ENCODE results near the gene SLC22A23.

SLC22A23 gene

GRCh38 chr6:3235486-3235885 is 221.4 kb downstream of the SLC22A23 start:
- no peak for DNase-seq

GRCh38 chr6:3233904-3234303 is 222.9 kb downstream of the SLC22A23 start:
- no peak for DNase-seq

- peak; percentile 27 for DNase-seq
Observed at GRCh38 chr6:3233321-3233720, 223.5 kb downstream of the SLC22A23 start.

GRCh38 chr6:3232017-3232945 is 224.6 kb downstream of the SLC22A23 start:
- DNase-seq, result peak; percentile 63

DNA sequence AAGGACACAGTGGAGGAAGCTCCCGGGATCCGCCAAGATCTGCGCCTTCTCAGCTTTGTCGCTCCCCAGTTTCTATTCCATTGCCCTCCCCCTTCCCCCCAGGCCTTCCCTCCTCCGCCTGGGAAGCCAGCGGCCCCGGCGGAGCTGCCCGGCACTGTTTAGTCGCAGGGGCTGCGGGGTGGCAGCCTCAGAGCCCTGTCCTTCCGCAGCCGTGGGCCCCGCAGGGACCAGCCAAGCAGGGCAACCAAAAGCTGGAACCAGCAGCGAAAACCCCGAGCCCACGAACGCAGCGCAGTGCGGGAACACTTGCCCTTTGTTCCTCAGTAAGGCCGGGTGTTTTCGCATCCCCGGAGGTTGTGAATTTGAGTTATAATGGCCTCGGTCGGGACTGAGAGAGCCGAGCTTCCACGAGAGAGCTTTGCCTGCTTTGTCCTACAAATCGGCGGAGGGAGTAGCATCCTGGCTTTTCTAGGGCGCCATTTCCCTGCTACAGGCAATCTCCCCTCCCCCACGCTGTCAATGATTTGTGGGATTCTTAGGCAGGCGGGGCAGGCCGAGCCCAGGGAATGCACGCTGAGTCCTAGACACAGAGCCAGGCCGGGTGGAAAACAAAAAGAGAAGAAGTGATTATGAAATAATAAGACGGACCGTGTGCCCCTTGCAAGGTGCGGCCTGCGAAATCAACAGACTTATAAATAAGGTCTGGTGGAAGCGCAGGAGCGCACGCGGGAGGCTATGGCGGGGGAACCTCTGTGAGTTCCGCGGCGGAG is 225.4 kb downstream of the SLC22A23 start:
- DNase-seq, result peak; percentile 95

- peak; percentile 70 for DNase-seq
Observed at GRCh38 chr6:3230900-3231246, 226.0 kb downstream of the SLC22A23 start.

DNA sequence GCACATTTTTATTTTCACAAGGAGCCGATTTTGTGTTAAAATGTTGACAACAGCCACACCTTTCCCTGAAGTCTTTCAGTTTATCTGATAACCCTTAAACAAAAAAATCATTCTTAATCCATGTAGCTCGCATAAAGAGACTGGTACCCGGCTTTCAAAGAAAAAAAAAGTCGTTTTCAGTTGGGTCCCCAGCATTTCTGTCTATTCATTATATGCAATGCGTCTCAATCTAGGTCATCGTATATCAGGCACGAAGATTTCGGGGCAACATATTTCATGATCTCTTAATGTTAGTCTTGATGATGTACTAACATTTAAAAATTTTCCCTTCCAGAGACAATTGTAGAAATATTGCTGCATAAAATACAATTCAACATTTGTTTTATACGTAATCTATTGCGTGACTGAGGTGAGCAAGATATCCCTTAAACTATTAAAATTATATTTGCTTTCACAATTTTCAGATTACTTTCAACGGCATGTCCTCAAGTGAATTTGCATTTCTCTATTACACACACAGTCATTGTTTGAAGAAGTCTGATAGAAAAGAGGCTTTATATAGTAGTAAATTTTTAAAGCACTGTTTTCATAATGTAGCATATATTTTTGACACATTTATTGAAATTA is 226.5 kb downstream of the SLC22A23 start:
- no peak for DNase-seq

GRCh38 chr6:3229566-3230178 is 227.2 kb downstream of the SLC22A23 start:
- peak; percentile 68 for DNase-seq

DNA sequence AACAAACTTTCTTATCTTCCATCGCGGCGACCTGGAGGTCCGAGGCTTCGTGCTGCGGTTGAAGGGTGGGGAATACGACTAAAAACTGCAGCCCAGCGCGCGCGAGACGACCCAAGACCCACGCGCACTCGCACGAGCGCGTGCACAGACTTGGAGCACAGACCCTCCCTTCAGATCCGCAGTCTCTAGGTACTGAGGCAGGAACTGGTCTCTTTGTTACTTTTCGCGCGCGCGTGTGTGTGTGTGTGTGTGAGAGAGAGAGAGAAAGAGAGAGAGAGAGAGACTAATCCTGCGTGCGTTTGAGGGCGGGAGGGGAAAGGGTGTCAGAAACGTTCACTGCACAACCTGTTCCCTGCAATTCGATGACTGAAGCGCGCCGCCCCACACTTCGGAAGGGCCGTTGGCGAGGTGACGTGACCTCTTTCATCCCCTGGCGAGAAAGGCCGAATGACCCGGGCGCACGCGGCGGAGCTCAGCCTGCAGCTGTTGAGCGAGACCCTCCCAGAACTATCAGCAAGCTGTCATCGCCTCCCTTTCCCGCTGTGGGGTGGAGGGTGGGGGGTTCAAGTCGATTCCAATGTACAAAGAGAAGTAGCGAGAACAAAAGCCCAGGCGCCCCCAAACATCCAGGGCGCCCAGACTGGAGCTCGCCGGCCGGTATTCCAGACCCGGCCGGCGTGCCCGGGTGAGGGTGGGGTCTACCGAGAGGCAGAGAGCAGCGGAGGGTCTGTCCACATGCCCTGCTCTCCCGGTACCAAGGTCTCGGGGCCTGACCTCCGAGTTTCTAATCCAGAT is 227.9 kb downstream of the SLC22A23 start:
- DNase-seq, result peak; percentile 69

DNA sequence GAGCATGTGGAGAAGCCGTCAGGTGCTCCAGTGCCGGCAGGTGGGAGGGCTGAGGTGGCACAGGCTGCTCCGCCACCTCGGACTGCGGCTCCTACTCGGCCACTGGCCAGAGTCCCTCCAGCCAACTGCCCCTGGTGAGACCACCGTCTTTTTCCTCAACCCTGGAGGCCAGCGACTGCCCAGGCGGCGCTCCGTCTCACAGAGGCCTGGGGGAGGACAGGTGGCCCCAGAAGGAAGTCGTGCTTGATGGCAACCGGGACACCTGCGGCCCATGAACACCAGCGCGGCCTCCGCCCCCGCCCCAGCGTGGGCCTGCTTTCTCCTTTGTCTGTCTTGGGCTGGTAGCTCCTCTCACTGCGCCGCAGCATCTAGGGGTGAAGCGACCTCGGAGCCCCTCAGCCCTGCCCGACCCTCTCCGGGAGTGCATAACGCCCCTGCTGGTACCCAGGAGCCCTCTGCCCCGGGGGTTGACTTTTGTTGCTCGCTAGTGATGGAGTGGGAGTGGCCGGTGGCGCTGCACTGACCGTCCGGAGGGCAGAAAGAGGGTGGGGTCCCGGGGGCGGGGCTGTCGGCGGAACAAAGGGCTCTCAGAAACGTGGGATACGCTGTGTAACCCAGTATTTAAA is 228.7 kb downstream of the SLC22A23 start:
- peak; percentile 67 for DNase-seq

DNA sequence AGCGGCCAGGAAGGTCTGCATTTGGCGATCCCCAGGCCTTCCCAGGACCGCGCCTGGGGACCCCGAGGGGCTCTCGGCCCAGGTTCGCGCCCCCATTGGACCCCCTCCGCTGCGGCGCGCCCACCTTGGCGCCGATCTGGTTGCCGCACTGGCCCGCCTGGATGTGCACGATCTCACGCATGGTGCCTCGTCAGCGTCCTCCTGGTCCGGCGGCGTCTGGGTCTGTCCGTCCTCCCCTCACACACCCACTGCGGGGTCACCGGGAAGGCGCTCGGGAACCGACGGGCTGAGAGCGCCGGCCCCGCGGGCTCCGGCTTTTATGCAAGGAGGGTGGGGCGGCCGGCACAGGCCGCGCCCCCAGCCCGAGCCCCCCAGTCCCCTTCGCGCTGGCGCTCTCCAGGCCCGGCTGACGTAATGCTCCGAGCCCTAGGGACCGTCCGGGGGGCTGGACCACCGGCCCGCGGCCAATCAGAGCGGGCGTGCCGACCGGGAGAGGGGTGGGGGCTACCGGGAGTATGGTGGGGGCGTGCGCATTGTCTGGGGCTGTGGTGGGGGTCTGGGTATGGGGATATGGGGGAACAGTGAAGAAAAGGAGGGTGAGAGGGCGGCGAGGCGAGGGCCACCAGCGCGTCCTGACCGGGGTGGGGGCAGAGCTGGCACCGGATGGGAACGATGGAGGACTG is 229.3 kb downstream of the SLC22A23 start, which contains the start of gene TUBB2B:
TUBB2B (minus strand) TSS at position 291 of the 683 bp plus-strand sequence; CDS start at position 181, 110 bp downstream.
- peak; percentile 96 for DNase-seq

GRCh38 chr6:3226481-3227362 is 230.1 kb downstream of the SLC22A23 start:
- peak; percentile 85 for DNase-seq

DNA sequence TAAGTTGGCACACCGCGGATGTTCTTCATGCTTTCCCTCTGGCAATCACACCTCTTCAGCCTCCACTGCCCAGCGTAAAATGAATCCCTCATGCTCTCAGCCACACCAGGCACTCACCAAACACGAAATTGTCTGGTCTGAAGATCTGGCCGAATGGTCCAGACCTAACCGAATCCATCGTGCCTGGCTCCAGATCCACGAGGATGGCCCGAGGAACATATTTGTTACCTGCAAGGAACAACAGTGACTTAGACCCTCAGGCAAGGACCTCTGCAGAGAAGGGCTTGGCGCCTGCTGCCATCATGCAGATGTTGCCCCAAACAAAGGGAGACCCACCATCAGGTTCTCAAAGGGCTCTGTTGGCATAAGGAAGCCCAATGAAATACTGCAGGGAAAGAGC is 230.8 kb downstream of the SLC22A23 start:
- no peak for DNase-seq

GRCh38 chr6:3222506-3223038 is 234.3 kb downstream of the SLC22A23 start:
- DNase-seq, result no peak

DNA sequence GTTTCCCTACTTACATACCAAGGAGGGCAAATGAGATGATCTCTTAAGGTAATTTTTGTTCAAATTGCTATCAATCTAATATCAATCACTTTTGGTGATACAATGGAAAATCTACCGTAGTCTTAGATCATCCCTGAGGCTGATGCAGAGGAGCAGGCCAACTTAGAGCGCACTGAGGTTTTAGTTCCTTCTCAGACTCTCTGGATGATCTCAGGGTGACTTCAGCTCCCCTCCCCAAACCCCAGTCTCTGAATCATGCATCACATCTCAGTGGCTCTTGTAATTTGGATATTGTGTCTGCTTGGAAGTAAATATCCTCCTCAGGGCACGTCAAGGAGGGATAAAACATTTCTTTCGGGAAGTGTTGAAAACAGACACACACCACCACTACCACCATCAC is 235.3 kb downstream of the SLC22A23 start:
- DNase-seq, result no peak

GRCh38 chr6:3220366-3220765 is 236.5 kb downstream of the SLC22A23 start:
- no peak for DNase-seq

Measured in NCI-H82 (cell line).